ENCODE results near the gene PCSK6. TPM values are rescaled to one million over a fixed set of nuclear protein-coding genes. Genes with fewer than 3 reads are reported as not detected.

The PCSK6 gene
- total and polyA plus RNA-seq, 2 of the 8 experiments (the other 6 are each of a cell fraction or from before 2014, with no cell fraction given): 1.9 to 4.0 TPM

DNA sequence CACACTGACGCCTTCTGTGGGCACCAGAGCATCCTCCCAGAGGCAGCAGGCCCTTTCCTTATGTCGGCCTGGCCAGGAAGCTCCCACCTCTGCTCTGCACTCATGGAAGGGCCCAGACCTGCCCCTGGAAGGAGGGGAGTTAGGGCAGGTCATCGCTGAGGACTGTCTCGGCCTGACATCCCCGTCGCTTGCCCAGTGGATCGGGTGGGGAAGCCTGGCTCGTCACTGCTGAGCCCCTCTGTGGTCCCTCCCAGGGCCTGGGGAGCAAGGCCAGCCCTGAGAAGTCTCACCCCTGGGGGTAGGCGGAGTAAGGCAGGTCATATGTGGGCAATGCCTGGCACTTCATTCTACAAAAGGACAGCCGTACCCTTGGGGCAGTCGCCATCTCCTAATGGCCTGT, 131.6 kb downstream of the PCSK6 start (continued):
- TF ChIP-seq NANOG (IDR thresholded peaks at IDR 0.05; ENCODE audit: insufficient read depth, low read depth, low read length, poor library complexity, severe bottlenecking) (no peak), JUN (IDR thresholded peaks at IDR 0.05; ENCODE audit: low read depth, low read length) (no peak), BACH1 (IDR thresholded peaks at IDR 0.05; ENCODE audit: low read length) (no peak)

Data from H1 (cell line).